Activated naive CD4-positive, alpha-beta T cell treated with anti-CD3 and anti-CD28 coated beads, Interleukin-2, amount 10 ng/mL, durations not matched to agents 5 hours and 36 hours (primary cell): ENCODE results near the gene SDHAF3. TPM values are rescaled to one million over a fixed set of nuclear protein-coding genes. Genes with fewer than 3 reads are reported as not detected.

ENCODE experiments used
- total RNA-seq, 2 experiments: library from RNA; stranded (reverse); gene quantifications; one replicate each; pipeline ENCODE4 v1.2.3, GENCODE V29; 2021

Gene SDHAF3
- total RNA-seq = 10 to 100 TPM; 17.4 to 19.5 TPM

GRCh38 chr7:97117372-97118188 is at the start of gene SDHAF3:
Gene SDHAF3, plus strand, starts transcription at chr7:97117698. Its CDS starts 26 bp downstream, at chr7:97117724.

Other genes with a start within 250 kb of the SDHAF3 start
- gene DLX6, start 112.1 kb upstream of the SDHAF3 start, total RNA-seq = not detected
- not detected for gene DLX5, start 92.9 kb upstream of the SDHAF3 start, total RNA-seq